AG04450 (cell line): Measurements from ENCODE around the gene GPI. TPM values are rescaled to one million over a fixed set of nuclear protein-coding genes. Genes with fewer than 3 reads are reported as not detected.
A peak's percentile ranks its signal among the peaks of the same experiment; 100 is the strongest.

Experiments
- CTCF ChIA-PET: fragments of 300-600, 350-600 bp; formaldehyde crosslinking; extraction: SDS; loops from one replicate; lab custom pipeline; 2022; ENCODE audit warnings: antibody characterized with exemption, inconsistent platforms; lab: Charles Lee
- POLR2A ChIA-PET: fragments of 350-600 bp; formaldehyde crosslinking; extraction: SDS; loops from one replicate; lab custom pipeline; 2021; ENCODE audit warnings: antibody characterized with exemption, inconsistent platforms; lab: Yijun Ruan, JAX
- DNase-seq: peaks from one replicate; pipeline ENCODE4 v3.0.0-alpha.2; 2011; ENCODE audit warnings: low read depth, low spot score
- H3K27ac ChIP-seq: one replicate; pipeline ENCODE4 v1.5.1; 2012; ENCODE audit warnings: low read depth, low read length, control low read depth
- H3K27me3 ChIP-seq: one replicate; pipeline ENCODE4 v1.6.0; 2012; ENCODE audit warnings: low read length; ENCODE audit not compliant: control insufficient read depth, insufficient read depth
- H3K4me3 ChIP-seq: 2 replicates; pipeline ENCODE4 v1.5.1; 2011; ENCODE audit warnings: mild to moderate bottlenecking, low read depth, low read length, control low read depth
- H3K9me3 ChIP-seq: 2 replicates; pipeline ENCODE4 v1.5.1; 2012; ENCODE audit warnings: low read length; ENCODE audit not compliant: control insufficient read depth, insufficient read depth
- polyA plus RNA-seq: library from polyadenylated mRNA; depleted of rRNA; stranded (reverse); fragments of >200 nt; gene quantifications from 2 replicates; pipeline ENCODE4 v1.2.3, GENCODE V29; 2011
- TF ChIP-seq, protein P1 (sequence below): IDR thresholded peaks from 2 replicates; pipeline ENCODE4 v1.5.1; 2011; ENCODE audit warnings: low read depth, low read length, control low read depth, inconsistent platforms

Gene GPI
- polyA plus RNA-seq, 1 experiment: 141 TPM

DNA sequence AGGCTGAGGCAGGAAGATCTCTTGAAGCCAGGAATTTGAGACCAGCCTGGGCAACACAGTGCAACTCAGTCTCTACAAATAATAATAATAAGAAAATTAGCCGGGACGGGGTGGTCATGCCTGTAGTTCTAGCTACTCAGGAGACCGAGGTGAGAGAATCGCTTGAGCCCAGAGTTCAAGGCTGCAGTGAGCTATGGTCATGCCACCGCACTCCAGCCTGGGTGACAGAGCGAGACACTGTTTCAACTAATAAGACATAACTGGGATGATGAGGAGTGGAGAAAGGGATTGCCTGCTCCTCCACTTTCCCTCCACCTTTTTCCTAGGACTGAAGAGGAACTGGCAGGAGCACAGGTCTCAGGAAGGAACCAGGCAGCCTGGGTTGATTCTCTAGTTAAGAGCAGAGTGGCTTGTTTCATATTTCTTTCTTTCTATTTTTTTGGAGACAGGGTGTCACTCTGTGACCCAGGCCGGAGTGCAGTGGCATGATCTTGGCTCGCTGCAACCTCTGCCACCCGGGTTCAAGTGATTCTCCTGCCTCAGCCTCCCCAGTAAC, 4.6 kb upstream of the GPI start:
- Histone ChIP-seq H3K9me3 (no peaks in the 10 kb centered on the region; the same call in 1 of the 2 replicates), H3K4me3 (no peak overlapping the region), H3K27ac (no peak overlapping the region), H3K27me3 (no peaks in the 10 kb centered on the region)
- POLR2A ChIA-PET: interaction anchor here (1.0 kb wide), 1 partner anchor 17 kb away, joined by 3 read pairs; no protein-coding TSS in a partner anchor
- CTCF ChIA-PET: interaction anchor here (1.4 kb wide), 1 partner anchor 140 kb away, joined by 3 read pairs; no protein-coding TSS in a partner anchor
- TF ChIP-seq, protein P1, sequence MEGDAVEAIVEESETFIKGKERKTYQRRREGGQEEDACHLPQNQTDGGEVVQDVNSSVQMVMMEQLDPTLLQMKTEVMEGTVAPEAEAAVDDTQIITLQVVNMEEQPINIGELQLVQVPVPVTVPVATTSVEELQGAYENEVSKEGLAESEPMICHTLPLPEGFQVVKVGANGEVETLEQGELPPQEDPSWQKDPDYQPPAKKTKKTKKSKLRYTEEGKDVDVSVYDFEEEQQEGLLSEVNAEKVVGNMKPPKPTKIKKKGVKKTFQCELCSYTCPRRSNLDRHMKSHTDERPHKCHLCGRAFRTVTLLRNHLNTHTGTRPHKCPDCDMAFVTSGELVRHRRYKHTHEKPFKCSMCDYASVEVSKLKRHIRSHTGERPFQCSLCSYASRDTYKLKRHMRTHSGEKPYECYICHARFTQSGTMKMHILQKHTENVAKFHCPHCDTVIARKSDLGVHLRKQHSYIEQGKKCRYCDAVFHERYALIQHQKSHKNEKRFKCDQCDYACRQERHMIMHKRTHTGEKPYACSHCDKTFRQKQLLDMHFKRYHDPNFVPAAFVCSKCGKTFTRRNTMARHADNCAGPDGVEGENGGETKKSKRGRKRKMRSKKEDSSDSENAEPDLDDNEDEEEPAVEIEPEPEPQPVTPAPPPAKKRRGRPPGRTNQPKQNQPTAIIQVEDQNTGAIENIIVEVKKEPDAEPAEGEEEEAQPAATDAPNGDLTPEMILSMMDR: no peak
- DNase-seq: no peak

DNA sequence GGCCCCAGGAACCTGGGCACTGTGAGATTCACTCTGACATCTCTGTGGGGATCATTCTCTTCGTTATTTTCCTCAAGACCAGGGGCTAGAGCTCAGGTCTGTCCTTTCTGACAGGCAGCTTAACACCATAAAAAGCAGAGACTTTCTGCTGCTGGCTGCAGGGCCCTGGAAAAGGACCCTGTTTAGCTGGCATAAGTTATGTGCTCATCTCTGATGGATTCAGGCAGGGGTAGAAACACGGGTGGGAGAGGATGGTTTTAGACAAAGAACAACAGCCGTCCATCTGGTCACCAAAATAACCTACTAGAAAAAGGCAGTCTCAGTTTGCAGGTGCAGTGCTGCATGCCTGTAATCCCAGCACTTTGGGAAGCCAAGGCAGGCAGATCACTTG, 2.3 kb upstream of the GPI start:
- TF ChIP-seq, protein P1: no peak
- POLR2A ChIA-PET: no interaction called here
- CTCF ChIA-PET: interaction anchor here (0.9 kb wide), 1 partner anchor 16 kb away, joined by 3 read pairs; no protein-coding TSS in a partner anchor
- Histone ChIP-seq H3K4me3 (no peak overlapping the region), H3K27ac (no peak overlapping the region), H3K27me3 (no peaks in the 10 kb centered on the region), H3K9me3 (no peaks in the 10 kb centered on the region; the same call in 1 of the 2 replicates)
- no peak for DNase-seq

DNA sequence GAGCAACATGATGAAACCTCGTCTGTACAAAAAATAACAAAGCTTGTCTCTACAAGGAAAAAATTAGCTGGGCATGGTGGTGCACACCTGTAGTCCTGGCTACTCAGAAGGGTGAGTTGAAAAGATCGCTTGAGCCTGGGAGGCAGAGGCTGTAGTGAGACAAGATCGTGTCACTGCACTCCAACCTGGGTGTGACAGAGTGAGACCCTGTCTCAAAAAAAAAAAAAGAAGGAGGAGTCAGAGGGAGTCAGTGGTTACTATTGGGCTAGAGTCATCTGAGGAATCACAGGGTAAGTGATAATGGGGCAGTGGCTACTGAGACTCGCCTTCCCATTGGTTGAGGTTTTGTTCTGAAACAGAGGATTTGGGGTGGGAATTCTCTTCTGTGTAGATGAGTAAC, 1.9 kb upstream of the GPI start:
- H3K27ac ChIP-seq: no peak overlapping the region
- no peaks in the 10 kb centered on the region; the same call in 1 of the 2 replicates for H3K9me3 ChIP-seq
- TF ChIP-seq, protein P1: no peak
- no peak for DNase-seq
- no peaks in the 10 kb centered on the region for H3K27me3 ChIP-seq
- ChIA-PET CTCF (interaction anchor here (0.9 to 1.0 kb wide), 2 partner anchors 17 kb away, joined by 3 to 4 read pairs; no protein-coding TSS in a partner anchor), POLR2A (no interaction called here)
- no peak overlapping the region for H3K4me3 ChIP-seq

DNA sequence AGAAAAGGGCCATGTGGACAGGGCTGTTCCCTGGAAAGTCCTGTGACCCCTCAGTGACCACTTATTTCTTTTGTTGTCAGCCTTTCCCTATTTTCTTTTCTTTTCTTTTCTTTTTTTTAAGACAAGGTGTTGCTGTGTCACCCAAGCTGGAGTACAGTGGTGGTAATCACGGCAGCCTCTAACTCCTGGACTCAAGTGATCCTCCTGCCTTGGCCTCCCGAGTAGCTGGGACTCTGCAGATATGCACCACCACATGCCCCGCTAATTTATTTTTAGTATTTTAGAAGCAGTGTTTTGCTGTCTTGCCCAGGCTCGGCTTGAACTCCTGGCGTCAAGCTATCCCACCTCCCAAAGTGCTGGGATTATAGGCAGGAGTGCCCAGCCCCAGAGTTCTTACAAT, 1.1 kb upstream of the GPI start:
- H3K9me3 ChIP-seq: no peaks in the 10 kb centered on the region; the same call in 1 of the 2 replicates
- POLR2A ChIA-PET: no interaction called here
- TF ChIP-seq, protein P1: no peak
- H3K4me3 ChIP-seq: no peak overlapping the region
- DNase-seq: no peak
- no peak overlapping the region for H3K27ac ChIP-seq
- CTCF ChIA-PET: interaction anchor here (1.0 kb wide), 1 partner anchor 17 kb away, joined by 4 read pairs; no protein-coding TSS in a partner anchor
- H3K27me3 ChIP-seq: no peaks in the 10 kb centered on the region

DNA sequence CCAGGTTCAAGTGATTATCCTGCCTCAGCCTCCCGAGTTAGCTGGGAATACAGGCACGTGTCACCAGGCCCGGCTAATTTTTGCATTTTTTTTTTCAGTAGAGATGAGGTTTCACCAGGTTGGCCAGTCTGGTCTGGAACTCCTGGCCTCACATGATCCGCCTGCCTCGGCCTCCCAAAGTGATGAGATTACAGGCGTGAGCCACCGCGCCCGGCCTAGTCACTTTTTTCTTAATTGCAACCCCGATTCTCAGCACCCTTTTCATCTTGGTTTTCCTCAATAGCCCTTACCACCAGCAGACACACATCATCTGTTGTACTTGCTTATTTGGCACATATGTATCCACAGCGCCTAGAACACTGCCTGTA, 550 bp upstream of the GPI start:
- TF ChIP-seq, protein P1: no peak
- ChIA-PET POLR2A (interaction anchor here (1.1 kb wide), 1 partner anchor 132 kb away, joined by 5 read pairs; no protein-coding TSS in a partner anchor), CTCF (interaction anchor here (1.5 kb wide), 1 partner anchor 18 kb away, joined by 3 read pairs; no protein-coding TSS in a partner anchor)
- H3K9me3 ChIP-seq: no peaks in the 10 kb centered on the region; the same call in 1 of the 2 replicates
- no peak overlapping the region for H3K27ac ChIP-seq
- no peaks in the 10 kb centered on the region for H3K27me3 ChIP-seq
- no peak for DNase-seq
- H3K4me3 ChIP-seq: peak overlapping the region; percentile 80
